ENCODE results near the gene CNNM2. TPM values are rescaled to one million over a fixed set of nuclear protein-coding genes. Genes with fewer than 3 reads are reported as not detected.

Gene CNNM2
- polyA plus RNA-seq, 4 donors, result 0.45 to 18.0 (median 2.2) TPM

- 87 to 89% (median 89%) methylated on average over 6 of the region's 6 CpGs for WGBS, 3 donors
- Histone ChIP-seq H3K4me3 (ENCODE audit: low read depth in 1 of 3, low read length in 3 of 3) (no peak overlapping the region), H3K27ac (ENCODE audit: low read depth in 1 of 3, low read length in 2 of 3) (no peak overlapping the region), H3K4me1 (ENCODE audit: control insufficient read depth in 3 of 3, insufficient read depth in 2 of 3, low read depth in 1 of 3, low read length in 2 of 3) (no peaks in the 10 kb centered on the region), H3K27me3 (ENCODE audit: control insufficient read depth in 3 of 3, insufficient read depth in 3 of 3, low read length in 3 of 3) (no peaks in the 10 kb centered on the region), H3K9me3 (ENCODE audit: control insufficient read depth in 2 of 2, insufficient read depth in 1 of 2, low read depth in 1 of 2, low read length in 1 of 2) (no peaks in the 10 kb centered on the region), H3K36me3 (ENCODE audit: control insufficient read depth in 3 of 3, insufficient read depth in 2 of 3, low read depth in 1 of 3, low read length in 3 of 3) (no peaks in the 10 kb centered on the region)
- DNase-seq, result no peak
- FAIRE-seq, result no peak
These were observed 123.3 kb downstream of the CNNM2 start for GRCh38 chr10:103041391-103041790.

- no peaks in the 10 kb centered on the region for H3K36me3 ChIP-seq (ENCODE audit: control insufficient read depth in 3 of 3, insufficient read depth in 2 of 3, low read depth in 1 of 3, low read length in 3 of 3)
- no peak overlapping the region for H3K4me3 ChIP-seq (ENCODE audit: low read depth in 1 of 3, low read length in 3 of 3)
- no peaks in the 10 kb centered on the region for H3K9me3 ChIP-seq (ENCODE audit: control insufficient read depth in 2 of 2, insufficient read depth in 1 of 2, low read depth in 1 of 2, low read length in 1 of 2)
- no peaks in the 10 kb centered on the region for H3K27me3 ChIP-seq (ENCODE audit: control insufficient read depth in 3 of 3, insufficient read depth in 3 of 3, low read length in 3 of 3)
- H3K27ac ChIP-seq (ENCODE audit: low read depth in 1 of 3, low read length in 2 of 3), result no peak overlapping the region
- 83 to 92% (median 88%) methylated on average over 5 of the region's 5 CpGs for WGBS, 3 donors
- H3K4me1 ChIP-seq (ENCODE audit: control insufficient read depth in 3 of 3, insufficient read depth in 2 of 3, low read depth in 1 of 3, low read length in 2 of 3), result no peaks in the 10 kb centered on the region
- FAIRE-seq, result no peak
- no peak for DNase-seq
These were observed 124.0 kb downstream of the CNNM2 start for GRCh38 chr10:103042129-103042528.

DNA sequence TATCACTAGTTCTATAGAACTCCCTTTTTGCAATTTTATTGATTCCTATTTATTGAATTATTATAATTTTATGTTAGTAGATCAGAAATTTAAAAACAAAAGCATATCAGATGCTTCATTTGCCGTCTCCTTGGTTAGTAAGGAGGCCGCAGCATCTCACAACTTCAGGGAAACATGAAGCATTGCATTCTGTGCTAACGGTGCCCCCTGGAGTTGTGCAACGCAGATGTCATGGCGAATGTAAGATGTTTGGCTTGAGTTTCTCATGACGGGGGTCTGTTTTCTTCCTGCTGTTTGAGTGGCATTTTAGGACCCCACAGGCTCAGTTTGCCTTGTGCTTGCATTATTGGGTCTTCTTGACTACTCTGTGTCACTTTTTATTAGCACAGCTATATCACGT is 124.8 kb downstream of the CNNM2 start:
- Histone ChIP-seq H3K36me3 (ENCODE audit: control insufficient read depth in 3 of 3, insufficient read depth in 2 of 3, low read depth in 1 of 3, low read length in 3 of 3) (no peaks in the 10 kb centered on the region), H3K9me3 (ENCODE audit: control insufficient read depth in 2 of 2, insufficient read depth in 1 of 2, low read depth in 1 of 2, low read length in 1 of 2) (no peaks in the 10 kb centered on the region), H3K4me3 (ENCODE audit: low read depth in 1 of 3, low read length in 3 of 3) (no peak overlapping the region), H3K27me3 (ENCODE audit: control insufficient read depth in 3 of 3, insufficient read depth in 3 of 3, low read length in 3 of 3) (no peaks in the 10 kb centered on the region), H3K4me1 (ENCODE audit: control insufficient read depth in 3 of 3, insufficient read depth in 2 of 3, low read depth in 1 of 3, low read length in 2 of 3) (no peaks in the 10 kb centered on the region), H3K27ac (ENCODE audit: low read depth in 1 of 3, low read length in 2 of 3) (no peak overlapping the region)
- no peak for FAIRE-seq
- DNase-seq, result no peak
- 94 to 95% (median 94%) methylated on average over 7 of the region's 7 CpGs for WGBS, 3 donors

- DNase-seq, result no peak
- H3K4me1 ChIP-seq (ENCODE audit: control insufficient read depth in 3 of 3, insufficient read depth in 2 of 3, low read depth in 1 of 3, low read length in 2 of 3), result no peaks in the 10 kb centered on the region
- H3K27ac ChIP-seq (ENCODE audit: low read depth in 1 of 3, low read length in 2 of 3), result peak overlapping the region in 1 of 3 donors; percentile 1
- H3K4me3 ChIP-seq (ENCODE audit: low read depth in 1 of 3, low read length in 3 of 3), result no peak overlapping the region
- no peak for FAIRE-seq
- no peaks in the 10 kb centered on the region for H3K9me3 ChIP-seq (ENCODE audit: control insufficient read depth in 2 of 2, insufficient read depth in 1 of 2, low read depth in 1 of 2, low read length in 1 of 2)
- 72 to 86% (median 80%) methylated on average over 8 of the region's 8 CpGs for WGBS, 3 donors
- no peaks in the 10 kb centered on the region for H3K27me3 ChIP-seq (ENCODE audit: control insufficient read depth in 3 of 3, insufficient read depth in 3 of 3, low read length in 3 of 3)
- peaks cover 0 to under 1% (median 0%) of the 10 kb centered on the region in 3 donors for H3K36me3 ChIP-seq (ENCODE audit: control insufficient read depth in 3 of 3, insufficient read depth in 2 of 3, low read depth in 1 of 3, low read length in 3 of 3)
These were observed 126.9 kb downstream of the CNNM2 start for GRCh38 chr10:103044942-103045489.

GRCh38 chr10:103045961-103046360 is 127.9 kb downstream of the CNNM2 start:
- Histone ChIP-seq H3K27me3 (ENCODE audit: control insufficient read depth in 3 of 3, insufficient read depth in 3 of 3, low read length in 3 of 3) (no peaks in the 10 kb centered on the region), H3K4me3 (ENCODE audit: low read depth in 1 of 3, low read length in 3 of 3) (no peak overlapping the region), H3K27ac (ENCODE audit: low read depth in 1 of 3, low read length in 2 of 3) (no peak overlapping the region), H3K36me3 (ENCODE audit: control insufficient read depth in 3 of 3, insufficient read depth in 2 of 3, low read depth in 1 of 3, low read length in 3 of 3) (peaks cover 0 to 6% (median 0%) of the 10 kb centered on the region in 3 donors), H3K4me1 (ENCODE audit: control insufficient read depth in 3 of 3, insufficient read depth in 2 of 3, low read depth in 1 of 3, low read length in 2 of 3) (no peaks in the 10 kb centered on the region), H3K9me3 (ENCODE audit: control insufficient read depth in 2 of 2, insufficient read depth in 1 of 2, low read depth in 1 of 2, low read length in 1 of 2) (no peaks in the 10 kb centered on the region)
- no peak for FAIRE-seq
- WGBS, 3 donors, result 94 to 99% (median 94%) methylated on average over 3 of the region's 3 CpGs
- DNase-seq, result no peak

DNA sequence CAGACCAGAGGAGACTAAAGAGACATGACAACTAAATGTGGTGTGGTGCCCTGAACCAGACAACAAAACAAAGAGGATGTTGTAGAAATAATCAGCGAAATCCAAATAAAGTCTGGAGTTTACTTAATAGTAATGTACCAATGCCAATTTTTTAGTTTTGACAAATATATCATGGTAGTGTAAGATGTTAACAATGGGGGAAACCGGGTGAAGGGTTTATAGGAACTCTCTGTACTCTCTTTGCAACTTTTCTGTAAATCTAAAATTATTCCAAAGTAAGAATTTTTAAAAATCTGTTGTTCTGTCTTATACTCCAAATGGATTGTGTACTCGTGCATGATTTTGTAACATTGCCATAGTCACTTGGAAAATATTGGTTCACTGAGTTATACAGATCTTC is 129.3 kb downstream of the CNNM2 start:
- Histone ChIP-seq H3K4me3 (ENCODE audit: low read depth in 1 of 3, low read length in 3 of 3) (no peak overlapping the region), H3K27me3 (ENCODE audit: control insufficient read depth in 3 of 3, insufficient read depth in 3 of 3, low read length in 3 of 3) (no peaks in the 10 kb centered on the region), H3K36me3 (ENCODE audit: control insufficient read depth in 3 of 3, insufficient read depth in 2 of 3, low read depth in 1 of 3, low read length in 3 of 3) (peaks cover 0 to 6% (median 0%) of the 10 kb centered on the region in 3 donors), H3K4me1 (ENCODE audit: control insufficient read depth in 3 of 3, insufficient read depth in 2 of 3, low read depth in 1 of 3, low read length in 2 of 3) (no peaks in the 10 kb centered on the region), H3K27ac (ENCODE audit: low read depth in 1 of 3, low read length in 2 of 3) (no peak overlapping the region), H3K9me3 (ENCODE audit: control insufficient read depth in 2 of 2, insufficient read depth in 1 of 2, low read depth in 1 of 2, low read length in 1 of 2) (no peaks in the 10 kb centered on the region)
- no peak for FAIRE-seq
- 86 to 95% (median 93%) methylated on average over 3 of the region's 3 CpGs for WGBS, 3 donors
- no peak for DNase-seq

DNA sequence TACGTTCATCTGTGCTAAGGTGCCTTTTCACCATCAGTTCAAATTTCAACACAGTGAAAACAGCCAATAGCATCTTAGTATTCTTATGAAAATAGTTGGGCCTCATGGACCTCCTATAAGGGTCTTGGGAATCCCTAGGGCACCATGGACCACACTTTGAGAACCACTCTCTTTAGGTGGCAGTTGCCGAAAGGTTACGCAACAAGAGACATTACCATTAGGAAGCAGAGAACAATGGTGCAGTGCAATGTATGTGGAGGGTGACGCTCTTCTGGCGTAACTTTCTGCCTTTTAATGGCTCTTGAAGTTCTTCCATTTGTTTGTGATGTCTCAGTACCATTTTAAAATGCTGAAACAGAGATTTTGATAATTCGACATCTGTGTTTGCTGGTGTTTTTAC is 131.1 kb downstream of the CNNM2 start:
- H3K4me1 ChIP-seq (ENCODE audit: control insufficient read depth in 3 of 3, insufficient read depth in 2 of 3, low read depth in 1 of 3, low read length in 2 of 3), result peaks cover 0 to 3% (median 1%) of the 10 kb centered on the region in 3 donors
- H3K4me3 ChIP-seq (ENCODE audit: low read depth in 1 of 3, low read length in 3 of 3), result no peak overlapping the region
- FAIRE-seq (no peak), DNase-seq (no peak)
- 95 to 97% (median 96%) methylated on average over 6 of the region's 6 CpGs for WGBS, 3 donors
- H3K27me3 ChIP-seq (ENCODE audit: control insufficient read depth in 3 of 3, insufficient read depth in 3 of 3, low read length in 3 of 3), result no peaks in the 10 kb centered on the region
- H3K36me3 ChIP-seq (ENCODE audit: control insufficient read depth in 3 of 3, insufficient read depth in 2 of 3, low read depth in 1 of 3, low read length in 3 of 3), result peaks cover 0 to 6% (median 0%) of the 10 kb centered on the region in 3 donors
- no peaks in the 10 kb centered on the region for H3K9me3 ChIP-seq (ENCODE audit: control insufficient read depth in 2 of 2, insufficient read depth in 1 of 2, low read depth in 1 of 2, low read length in 1 of 2)
- H3K27ac ChIP-seq (ENCODE audit: low read depth in 1 of 3, low read length in 2 of 3), result no peak overlapping the region

- Histone ChIP-seq H3K9me3 (ENCODE audit: control insufficient read depth in 2 of 2, insufficient read depth in 1 of 2, low read depth in 1 of 2, low read length in 1 of 2) (no peaks in the 10 kb centered on the region), H3K27ac (ENCODE audit: low read depth in 1 of 3, low read length in 2 of 3) (peak overlapping the region; percentile 9 to 64 (median 27)), H3K36me3 (ENCODE audit: control insufficient read depth in 3 of 3, insufficient read depth in 2 of 3, low read depth in 1 of 3, low read length in 3 of 3) (peaks cover 0 to 17% (median 3%) of the 10 kb centered on the region in 3 donors), H3K4me1 (ENCODE audit: control insufficient read depth in 3 of 3, insufficient read depth in 2 of 3, low read depth in 1 of 3, low read length in 2 of 3) (peaks cover 0 to 5% (median 2%) of the 10 kb centered on the region in 3 donors), H3K27me3 (ENCODE audit: control insufficient read depth in 3 of 3, insufficient read depth in 3 of 3, low read length in 3 of 3) (no peaks in the 10 kb centered on the region), H3K4me3 (ENCODE audit: low read depth in 1 of 3, low read length in 3 of 3) (peak overlapping the region in 1 of 3 donors; percentile 12)
- DNase-seq (peak; percentile 65 to 88), FAIRE-seq (no peak)
- 24 to 33% (median 32%) methylated on average over 20 of the region's 20 CpGs for WGBS, 3 donors
These were observed 135.8 kb downstream of the CNNM2 start for GRCh38 chr10:103053659-103054581.

All from small intestine (tissue), 7 donors.